ENCODE data around the gene STXBP5.

GRCh38 chr6:147170269-147170668 lies 33.9 kb upstream of the STXBP5 start:
- TF ChIP-seq EP300 (IDR thresholded peaks at IDR 0.05), result no peak
- no peak for TF ChIP-seq EHF (CRISPR knock-in tag; IDR thresholded peaks at IDR 0.05)
- no peak for TF ChIP-seq RAD21 (conservative IDR thresholded peaks at IDR 0.05 in 1 of 2, IDR thresholded peaks at IDR 0.05 in 1 of 2)
- peak; percentile 11 to 15; a peak in 1 of 4 replicates for TF ChIP-seq CEBPB (IDR thresholded peaks at IDR 0.05)
- no peak for TF ChIP-seq JUN (IDR thresholded peaks at IDR 0.05)
- TF ChIP-seq CTCF (IDR thresholded peaks at IDR 0.05), result no peak
- no peak for TF ChIP-seq POLR2A (IDR thresholded peaks at IDR 0.05; ENCODE audit: low read length)

Data from A549 (cell line).